Psoas muscle (tissue), 8 donors: Measurements from ENCODE around the gene GNPTG. TPM values are rescaled to one million over a fixed set of nuclear protein-coding genes. Genes with fewer than 3 reads are reported as not detected.

Experiments
- ATAC-seq, 4 donors: fragments of 200-7000 bp; cut with Tn5 transposase; one replicate each; pipeline ENCODE4 v1.9.1; 2020; ENCODE audit warnings: moderate library complexity in 3 of 4, mild to moderate bottlenecking in 2 of 4
- DNase-seq, 2 donors: peaks; one replicate each; pipeline ENCODE4 v3.0.0-alpha.2; 2020
- H3K27ac ChIP-seq: fragments of 200-600 bp; one replicate; pipeline ENCODE4 v1.8.0; 2022
- H3K27me3 ChIP-seq, 3 donors: fragments of 200-600 bp in 1 of 3; one replicate each; pipeline versions ENCODE4 v1.6.1 to v1.8.0; 2013 to 2022; ENCODE audit warnings: low read length in 2 of 3, mild to moderate bottlenecking in 2 of 3, moderate library complexity in 1 of 3; ENCODE audit not compliant: insufficient read depth in 3 of 3
- H3K36me3 ChIP-seq, 2 donors: fragments of 200-600 bp in 1 of 2; one replicate each; pipeline versions ENCODE4 v1.6.1 to v1.8.0; 2013 to 2022; ENCODE audit warnings: low read depth in 1 of 2, mild to moderate bottlenecking in 1 of 2, moderate library complexity in 1 of 2; ENCODE audit not compliant: insufficient read depth in 1 of 2
- H3K4me1 ChIP-seq: fragments of 200-600 bp; one replicate; pipeline ENCODE4 v1.8.0; 2022
- H3K4me3 ChIP-seq: fragments of 200-600 bp; one replicate; pipeline ENCODE4 v1.8.0; 2022; ENCODE audit warnings: mild to moderate bottlenecking
- H3K9me3 ChIP-seq: fragments of 200-600 bp; one replicate; pipeline ENCODE4 v1.8.0; 2022
- CTCF ChIP-seq: fragments of 200-600 bp; IDR thresholded peaks from one replicate; pipeline ENCODE4 v1.8.0; 2022; ENCODE audit warnings: antibody characterized with exemption
- WGBS, 3 donors: extraction: QIAGEN DNeasy Blood & Tissue Kit; methylation state at CpG; one replicate each; pipeline versions ENCODE4 v1.1.6 to v1.1.7; 2013; 5-methylcytosine and 5-hydroxymethylcytosine counted together
- intact Hi-C, 2 donors: fragments of 100-400 bp; cut with DNase I; formaldehyde crosslinking; loops; one replicate each; pipeline versions ENCODE4 v1.11.0 to v1.14.2; 2022
- polyA plus RNA-seq, 3 donors: library from polyadenylated mRNA; stranded (reverse); fragments of 200-250 nt; gene quantifications; one replicate each; pipeline ENCODE4 v1.2.3, GENCODE V29; 2013
- total RNA-seq, 4 donors: library from RNA; stranded (reverse); fragmentation: NEBNext Ultra II Directional in 2 of 4; extraction: Animal tissue kit (Norgen Biotek cat#: 25700) in 2 of 4; gene quantifications; one replicate each; pipeline versions ENCODE4 v1.2.1 to v1.2.4, GENCODE V29; 2021 to 2023
- donor health status: healthy with polysubstance abuse.
- donor health status: DM: no; HTN: no; CAD: no; lungs with moderate emphysema.
- donor health status: Bipolar disorder and iron deficiency.
- donor health status: healthy.
- donor health status: DM: yes; HTN: yes; CAD: no.
- donor health status: DM: no; HTN: no; CAD: no.
- donor health status: DM: no; HTN: no; CAD: no.
- donor health status: DM: yes; HTN: yes; CAD: no.

GNPTG gene
- total and polyA plus RNA-seq, 7 donors: 27.9 to 36.6 (median 30.7) TPM

- H3K27ac ChIP-seq: no peak overlapping the region
- no peak for DNase-seq
- peaks cover 0 to 30% (median 22%) of the 10 kb centered on the region in 3 donors for H3K27me3 ChIP-seq
- intact Hi-C loops: no loop called here
- no peak for ATAC-seq
- no peak overlapping the region for H3K4me3 ChIP-seq
- H3K9me3 ChIP-seq: no peaks in the 10 kb centered on the region
- TF ChIP-seq CTCF: peak; percentile 36
- 52 to 64% (median 63%) methylated on average over 15 to 17 of the region's 17 CpGs for WGBS, 3 donors
- no peaks in the 10 kb centered on the region for H3K4me1 ChIP-seq
- peaks cover 0 to 6% of the 10 kb centered on the region in 2 donors for H3K36me3 ChIP-seq
Measured at GRCh38 chr16:1330260-1330914, 21.3 kb upstream of the GNPTG start.

- intact Hi-C loops: no loop called here
- no peaks in the 10 kb centered on the region for H3K9me3 ChIP-seq
- H3K4me3 ChIP-seq: peak overlapping the region; percentile 59
- no peak for ATAC-seq
- H3K36me3 ChIP-seq: no peaks in the 10 kb centered on the region
- no peak for DNase-seq
- H3K27ac ChIP-seq: no peak overlapping the region
- WGBS, 3 donors: 38 to 43% (median 40%) methylated on average over 22 of the region's 22 CpGs
- H3K27me3 ChIP-seq: peaks cover 0 to 30% (median 24%) of the 10 kb centered on the region in 3 donors
- TF ChIP-seq CTCF: no peak
- no peaks in the 10 kb centered on the region for H3K4me1 ChIP-seq
Measured at GRCh38 chr16:1330931-1331711, 20.6 kb upstream of the GNPTG start.

- peak in 1 of 4 donors; percentile 42 for ATAC-seq
- no peaks in the 10 kb centered on the region for H3K36me3 ChIP-seq
- peak overlapping the region; percentile 59 for H3K4me3 ChIP-seq
- no peak for TF ChIP-seq CTCF
- H3K4me1 ChIP-seq: no peaks in the 10 kb centered on the region
- intact Hi-C loops: no loop called here
- DNase-seq: peak; percentile 56 to 80
- peaks cover 0 to 30% (median 25%) of the 10 kb centered on the region in 3 donors for H3K27me3 ChIP-seq
- 3 to 4% (median 3%) methylated on average over 33 to 34 of the region's 34 CpGs for WGBS, 3 donors
- no peak overlapping the region for H3K27ac ChIP-seq
- H3K9me3 ChIP-seq: no peaks in the 10 kb centered on the region
Measured at GRCh38 chr16:1331712-1332617, 19.8 kb upstream of the GNPTG start.

GRCh38 chr16:1332618-1333148, 19.0 kb upstream of the GNPTG start:
- Histone ChIP-seq H3K27me3 (peaks cover 0 to 30% (median 25%) of the 10 kb centered on the region in 3 donors), H3K36me3 (no peaks in the 10 kb centered on the region), H3K9me3 (no peaks in the 10 kb centered on the region), H3K4me3 (peak overlapping the region; percentile 59), H3K4me1 (no peaks in the 10 kb centered on the region), H3K27ac (no peak overlapping the region)
- DNase-seq: no peak
- ATAC-seq: no peak
- WGBS, 3 donors: 4 to 6% (median 6%) methylated on average over 23 to 26 of the region's 26 CpGs
- no peak for TF ChIP-seq CTCF
- intact Hi-C loops: no loop called here
